Measurements from ENCODE around the gene STEAP3.
"Not testable (repeated sequence)": the region's sequence is repeated elsewhere in the genome, so short reads cannot be mapped to it uniquely, and the experiment has no call there.

STEAP3 gene

GRCh38 chr2:119265693-119266066, 42.0 kb downstream of the STEAP3 start:
- no peak for FAIRE-seq

GRCh38 chr2:119266091-119266589, 42.5 kb downstream of the STEAP3 start:
- FAIRE-seq: no peak

- FAIRE-seq: no peak
These were observed 44.0 kb downstream of the STEAP3 start for GRCh38 chr2:119267604-119268003.

- FAIRE-seq: no peak
These were observed 53.2 kb downstream of the STEAP3 start for GRCh38 chr2:119276864-119277263.

GRCh38 chr2:119278385-119278784, 54.8 kb downstream of the STEAP3 start:
- not testable (repeated sequence) for FAIRE-seq

GRCh38 chr2:119278946-119279345, 55.3 kb downstream of the STEAP3 start:
- no peak for FAIRE-seq

- FAIRE-seq: no peak
These were observed 56.0 kb downstream of the STEAP3 start for GRCh38 chr2:119279666-119280065.

GRCh38 chr2:119280680-119281079, 57.0 kb downstream of the STEAP3 start:
- no peak for FAIRE-seq

- no peak for FAIRE-seq
These were observed 58.7 kb downstream of the STEAP3 start for GRCh38 chr2:119282146-119282995.

- no peak for FAIRE-seq
These were observed 59.4 kb downstream of the STEAP3 start for GRCh38 chr2:119282996-119283511.

GRCh38 chr2:119283873-119284331, 60.3 kb downstream of the STEAP3 start:
- no peak for FAIRE-seq

- no peak for FAIRE-seq
These were observed 63.0 kb downstream of the STEAP3 start for GRCh38 chr2:119286661-119287060.

GRCh38 chr2:119288576-119288975, 64.9 kb downstream of the STEAP3 start:
- FAIRE-seq: no peak

GRCh38 chr2:119289093-119289492, 65.5 kb downstream of the STEAP3 start:
- FAIRE-seq: no peak

- no peak for FAIRE-seq
These were observed 66.0 kb downstream of the STEAP3 start for GRCh38 chr2:119289642-119290041.

- no peak for FAIRE-seq
These were observed 67.4 kb downstream of the STEAP3 start for GRCh38 chr2:119290859-119291587.

GRCh38 chr2:119291588-119292167, 68.0 kb downstream of the STEAP3 start:
- FAIRE-seq: no peak

GRCh38 chr2:119292226-119292625, 68.6 kb downstream of the STEAP3 start:
- no peak for FAIRE-seq

- no peak for FAIRE-seq
These were observed 69.6 kb downstream of the STEAP3 start for GRCh38 chr2:119293254-119293653.

GRCh38 chr2:119293900-119294299, 70.3 kb downstream of the STEAP3 start:
- FAIRE-seq: no peak

- FAIRE-seq: no peak
These were observed 71.0 kb downstream of the STEAP3 start for GRCh38 chr2:119294671-119295070.

- FAIRE-seq: no peak
These were observed 72.2 kb downstream of the STEAP3 start for GRCh38 chr2:119295688-119296375.

GRCh38 chr2:119301413-119301812, 77.8 kb downstream of the STEAP3 start:
- FAIRE-seq: no peak

Measured in A204.1 (cell line).